HEK293 (cell line): Measurements from ENCODE around the gene FBXW2.

Experiments
- FEZF1 ChIP-seq: fragments of 450-650 bp; formaldehyde crosslinking; IDR thresholded peaks from 2 replicates; pipeline ENCODE4 v1.5.1; 2016; ENCODE audit warnings: missing biosample characterization, missing genetic modification characterization
- GFI1B ChIP-seq: fragments of 450-650 bp; formaldehyde crosslinking; IDR thresholded peaks from 2 replicates; pipeline ENCODE4 v1.5.1; 2016; ENCODE audit warnings: missing biosample characterization, missing genetic modification characterization
- KLF16 ChIP-seq: fragments of 450-650 bp; formaldehyde crosslinking; IDR thresholded peaks from 2 replicates; pipeline ENCODE4 v1.5.1; 2017; ENCODE audit warnings: missing biosample characterization, missing genetic modification characterization
- MYNN ChIP-seq: fragments of 450-650 bp; formaldehyde crosslinking; IDR thresholded peaks from 2 replicates; pipeline ENCODE4 v1.5.1; 2016; ENCODE audit warnings: missing biosample characterization, missing genetic modification characterization, borderline replicate concordance
- SCRT1 ChIP-seq: fragments of 450-650 bp; formaldehyde crosslinking; IDR thresholded peaks from 2 replicates; pipeline ENCODE4 v1.5.1; 2016; ENCODE audit warnings: missing biosample characterization, missing genetic modification characterization, borderline replicate concordance
- SCRT2 ChIP-seq: fragments of 450-650 bp; formaldehyde crosslinking; IDR thresholded peaks from 2 replicates; pipeline ENCODE4 v1.5.1; 2016; ENCODE audit warnings: missing biosample characterization, missing genetic modification characterization
- SP3 ChIP-seq: fragments of 450-650 bp; formaldehyde crosslinking; IDR thresholded peaks from 2 replicates; pipeline ENCODE4 v1.5.1; 2016; ENCODE audit warnings: missing biosample characterization, missing genetic modification characterization
- SP7 ChIP-seq: fragments of 450-650 bp; formaldehyde crosslinking; IDR thresholded peaks from 2 replicates; pipeline ENCODE4 v1.5.1; 2016; ENCODE audit warnings: missing biosample characterization, missing genetic modification characterization
- YY1 ChIP-seq: fragments of 450-650 bp; formaldehyde crosslinking; IDR thresholded peaks from 2 replicates; pipeline ENCODE4 v1.5.1; 2018; ENCODE audit warnings: missing biosample characterization, missing genetic modification characterization
- ZNF121 ChIP-seq: fragments of 450-650 bp; formaldehyde crosslinking; IDR thresholded peaks from 2 replicates; pipeline ENCODE4 v1.5.1; 2016; ENCODE audit warnings: missing biosample characterization, missing genetic modification characterization
- ZNF132 ChIP-seq: fragments of 450-650 bp; formaldehyde crosslinking; IDR thresholded peaks from 2 replicates; pipeline ENCODE4 v1.5.1; 2017; ENCODE audit warnings: missing biosample characterization, missing genetic modification characterization, borderline replicate concordance
- ZNF19 ChIP-seq: fragments of 450-650 bp; formaldehyde crosslinking; IDR thresholded peaks from 2 replicates; pipeline ENCODE4; 2016; ENCODE audit warnings: missing biosample characterization, missing genetic modification characterization, low read depth
- ZNF266 ChIP-seq: fragments of 450-650 bp; formaldehyde crosslinking; IDR thresholded peaks from 2 replicates; pipeline ENCODE4 v1.5.1; 2016; ENCODE audit warnings: missing biosample characterization, missing genetic modification characterization, low read depth
- ZNF335 ChIP-seq: fragments of 450-650 bp; formaldehyde crosslinking; conservative IDR thresholded peaks from 2 replicates; pipeline ENCODE4 v1.5.1; 2016; ENCODE audit warnings: missing biosample characterization, missing genetic modification characterization
- ZNF37A ChIP-seq: fragments of 450-650 bp; IDR thresholded peaks from 2 replicates; pipeline ENCODE4 v1.5.1; 2018; ENCODE audit warnings: missing biosample characterization, missing genetic modification characterization
- ZNF404 ChIP-seq: fragments of 450-650 bp; formaldehyde crosslinking; IDR thresholded peaks from 2 replicates; pipeline ENCODE4 v1.5.1; 2017; ENCODE audit warnings: missing biosample characterization, missing genetic modification characterization
- ZNF423 ChIP-seq: fragments of 450-650 bp; formaldehyde crosslinking; IDR thresholded peaks from 2 replicates; pipeline ENCODE4 v1.5.1; 2016; ENCODE audit warnings: missing biosample characterization, missing genetic modification characterization
- ZNF426 ChIP-seq: fragments of 450-650 bp; formaldehyde crosslinking; IDR thresholded peaks from 2 replicates; pipeline ENCODE4 v1.5.1; 2017; ENCODE audit warnings: missing biosample characterization, missing genetic modification characterization, mild to moderate bottlenecking, inconsistent platforms, moderate library complexity
- ZNF433 ChIP-seq: fragments of 450-650 bp; formaldehyde crosslinking; IDR thresholded peaks from 2 replicates; pipeline ENCODE4 v1.5.1; 2016; ENCODE audit warnings: missing biosample characterization, missing genetic modification characterization, low read depth
- ZNF585B ChIP-seq: fragments of 450-650 bp; formaldehyde crosslinking; IDR thresholded peaks from 2 replicates; pipeline ENCODE4 v1.5.1; 2016; ENCODE audit warnings: missing biosample characterization, missing genetic modification characterization
- ZNF596 ChIP-seq: fragments of 450-650 bp; IDR thresholded peaks from 2 replicates; pipeline ENCODE4 v1.5.0; 2018; ENCODE audit warnings: missing biosample characterization, mild to moderate bottlenecking, missing genetic modification characterization, moderate library complexity
- ZNF677 ChIP-seq: fragments of 450-650 bp; IDR thresholded peaks from 2 replicates; pipeline ENCODE4 v1.5.0; 2018; ENCODE audit warnings: missing biosample characterization, mild to moderate bottlenecking, missing genetic modification characterization, moderate library complexity
- ZNF747 ChIP-seq: fragments of 450-650 bp; formaldehyde crosslinking; IDR thresholded peaks from 2 replicates; pipeline ENCODE4 v1.5.1; 2016; ENCODE audit warnings: missing biosample characterization, missing genetic modification characterization
- ZNF777 ChIP-seq: fragments of 450-650 bp; formaldehyde crosslinking; IDR thresholded peaks from 2 replicates; pipeline ENCODE4 v1.5.1; 2017; ENCODE audit warnings: missing biosample characterization, missing genetic modification characterization, borderline replicate concordance
- ZSCAN16 ChIP-seq: fragments of 450-650 bp; formaldehyde crosslinking; IDR thresholded peaks from 2 replicates; pipeline ENCODE4 v1.5.1; 2016; ENCODE audit warnings: missing biosample characterization, missing genetic modification characterization
- TF ChIP-seq, protein P1 (sequence below): fragments of 450-650 bp; formaldehyde crosslinking; conservative IDR thresholded peaks from 2 replicates; pipeline ENCODE4 v1.5.1; 2016; ENCODE audit warnings: low read depth, missing biosample characterization, missing genetic modification characterization
- TF ChIP-seq, protein P2 (sequence below): fragments of 450-650 bp; formaldehyde crosslinking; IDR thresholded peaks from 2 replicates; pipeline ENCODE4 v1.5.1; 2017; ENCODE audit warnings: missing biosample characterization, missing genetic modification characterization
- TF ChIP-seq, protein P3 (sequence below): fragments of 450-650 bp; formaldehyde crosslinking; IDR thresholded peaks from 2 replicates; pipeline ENCODE4 v1.5.1; 2016; ENCODE audit warnings: missing biosample characterization, missing genetic modification characterization
- TF ChIP-seq, protein P4 (sequence below): fragments of 450-650 bp; formaldehyde crosslinking; IDR thresholded peaks from 2 replicates; pipeline ENCODE4 v1.5.1; 2016; ENCODE audit warnings: missing biosample characterization, missing genetic modification characterization
- TF ChIP-seq, protein P5 (sequence below): fragments of 450-650 bp; formaldehyde crosslinking; optimal IDR thresholded peaks from 2 replicates; pipeline ENCODE3; 2016; ENCODE audit warnings: missing biosample characterization, mild to moderate bottlenecking, missing genetic modification characterization

Gene FBXW2

DNA sequence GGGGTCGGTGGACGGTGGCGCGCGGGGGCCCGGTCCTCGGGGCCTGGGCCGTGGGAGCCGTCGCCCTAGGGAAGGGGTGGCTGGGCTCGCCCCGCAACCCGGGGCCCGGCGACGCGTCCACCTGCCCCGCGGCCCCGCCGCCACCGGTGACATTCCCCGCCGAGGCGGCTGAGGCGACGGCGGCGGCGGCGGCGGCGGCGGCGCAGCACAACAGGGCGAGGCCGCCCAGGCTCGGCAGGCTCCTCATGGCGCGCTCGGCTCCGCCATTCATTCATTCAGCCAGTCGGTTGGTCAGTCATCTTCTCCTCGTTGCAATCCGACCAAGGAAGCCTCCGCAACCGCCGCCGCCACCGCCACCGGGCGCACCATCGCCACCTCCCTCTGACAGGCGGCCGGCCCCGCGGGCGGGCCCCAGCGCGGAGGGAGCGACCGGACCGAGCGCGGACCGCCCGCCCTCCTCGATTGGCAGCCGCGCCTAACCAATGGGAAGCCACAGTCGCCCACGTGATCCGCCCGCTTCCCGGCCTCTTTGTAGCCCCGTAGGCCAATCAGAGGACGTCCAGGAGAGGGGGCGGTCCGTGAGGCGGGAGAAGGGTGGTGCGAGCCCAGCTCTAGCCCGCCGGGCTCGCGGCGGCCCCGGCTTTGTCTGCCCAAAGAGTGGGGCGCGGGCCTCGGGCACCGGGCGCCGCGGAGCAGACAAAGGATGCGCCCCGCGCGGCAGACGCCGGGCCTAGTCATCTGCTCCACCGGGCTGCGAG is 78.9 kb downstream of the FBXW2 start, which contains the start of gene MEGF9 (continued):
- no peak for TF ChIP-seq YY1 (tag by site-specific recombination)
- TF ChIP-seq ZNF677 (tag by site-specific recombination) = no peak
- no peak for TF ChIP-seq ZNF777 (tag by site-specific recombination)
- TF ChIP-seq GFI1B = no peak
- TF ChIP-seq ZNF596 (tag by site-specific recombination) = no peak
- TF ChIP-seq ZNF747 (tag by site-specific recombination) = no peak
- TF ChIP-seq ZNF266 (tag by site-specific recombination) = no peak
- TF ChIP-seq, protein P1, sequence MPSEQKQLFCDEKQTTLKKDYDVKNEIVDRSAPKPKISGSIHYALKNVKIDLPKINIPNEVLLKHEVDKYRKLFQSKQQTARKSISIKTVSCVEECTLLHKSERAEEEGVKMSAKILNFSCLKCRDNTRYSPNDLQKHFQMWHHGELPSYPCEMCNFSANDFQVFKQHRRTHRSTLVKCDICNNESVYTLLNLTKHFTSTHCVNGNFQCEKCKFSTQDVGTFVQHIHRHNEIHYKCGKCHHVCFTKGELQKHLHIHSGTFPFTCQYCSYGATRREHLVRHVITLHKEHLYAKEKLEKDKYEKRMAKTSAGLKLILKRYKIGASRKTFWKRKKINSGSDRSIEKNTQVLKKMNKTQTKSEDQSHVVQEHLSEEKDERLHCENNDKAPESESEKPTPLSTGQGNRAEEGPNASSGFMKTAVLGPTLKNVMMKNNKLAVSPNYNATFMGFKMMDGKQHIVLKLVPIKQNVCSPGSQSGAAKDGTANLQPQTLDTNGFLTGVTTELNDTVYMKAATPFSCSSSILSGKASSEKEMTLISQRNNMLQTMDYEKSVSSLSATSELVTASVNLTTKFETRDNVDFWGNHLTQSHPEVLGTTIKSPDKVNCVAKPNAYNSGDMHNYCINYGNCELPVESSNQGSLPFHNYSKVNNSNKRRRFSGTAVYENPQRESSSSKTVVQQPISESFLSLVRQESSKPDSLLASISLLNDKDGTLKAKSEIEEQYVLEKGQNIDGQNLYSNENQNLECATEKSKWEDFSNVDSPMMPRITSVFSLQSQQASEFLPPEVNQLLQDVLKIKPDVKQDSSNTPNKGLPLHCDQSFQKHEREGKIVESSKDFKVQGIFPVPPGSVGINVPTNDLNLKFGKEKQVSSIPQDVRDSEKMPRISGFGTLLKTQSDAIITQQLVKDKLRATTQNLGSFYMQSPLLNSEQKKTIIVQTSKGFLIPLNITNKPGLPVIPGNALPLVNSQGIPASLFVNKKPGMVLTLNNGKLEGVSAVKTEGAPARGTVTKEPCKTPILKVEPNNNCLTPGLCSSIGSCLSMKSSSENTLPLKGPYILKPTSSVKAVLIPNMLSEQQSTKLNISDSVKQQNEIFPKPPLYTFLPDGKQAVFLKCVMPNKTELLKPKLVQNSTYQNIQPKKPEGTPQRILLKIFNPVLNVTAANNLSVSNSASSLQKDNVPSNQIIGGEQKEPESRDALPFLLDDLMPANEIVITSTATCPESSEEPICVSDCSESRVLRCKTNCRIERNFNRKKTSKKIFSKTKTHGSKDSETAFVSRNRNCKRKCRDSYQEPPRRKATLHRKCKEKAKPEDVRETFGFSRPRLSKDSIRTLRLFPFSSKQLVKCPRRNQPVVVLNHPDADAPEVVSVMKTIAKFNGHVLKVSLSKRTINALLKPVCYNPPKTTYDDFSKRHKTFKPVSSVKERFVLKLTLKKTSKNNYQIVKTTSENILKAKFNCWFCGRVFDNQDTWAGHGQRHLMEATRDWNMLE (tag by site-specific recombination) = no peak
- TF ChIP-seq ZNF426 (tag by site-specific recombination) = no peak
- TF ChIP-seq ZNF19 (tag by site-specific recombination) = no peak
- no peak for TF ChIP-seq ZNF423 (tag by site-specific recombination)
- TF ChIP-seq ZNF585B = no peak
- TF ChIP-seq ZNF404 (tag by site-specific recombination) = no peak
- TF ChIP-seq, protein P2, sequence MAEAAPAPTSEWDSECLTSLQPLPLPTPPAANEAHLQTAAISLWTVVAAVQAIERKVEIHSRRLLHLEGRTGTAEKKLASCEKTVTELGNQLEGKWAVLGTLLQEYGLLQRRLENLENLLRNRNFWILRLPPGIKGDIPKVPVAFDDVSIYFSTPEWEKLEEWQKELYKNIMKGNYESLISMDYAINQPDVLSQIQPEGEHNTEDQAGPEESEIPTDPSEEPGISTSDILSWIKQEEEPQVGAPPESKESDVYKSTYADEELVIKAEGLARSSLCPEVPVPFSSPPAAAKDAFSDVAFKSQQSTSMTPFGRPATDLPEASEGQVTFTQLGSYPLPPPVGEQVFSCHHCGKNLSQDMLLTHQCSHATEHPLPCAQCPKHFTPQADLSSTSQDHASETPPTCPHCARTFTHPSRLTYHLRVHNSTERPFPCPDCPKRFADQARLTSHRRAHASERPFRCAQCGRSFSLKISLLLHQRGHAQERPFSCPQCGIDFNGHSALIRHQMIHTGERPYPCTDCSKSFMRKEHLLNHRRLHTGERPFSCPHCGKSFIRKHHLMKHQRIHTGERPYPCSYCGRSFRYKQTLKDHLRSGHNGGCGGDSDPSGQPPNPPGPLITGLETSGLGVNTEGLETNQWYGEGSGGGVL = no peak
- TF ChIP-seq MYNN (tag by site-specific recombination) = no peak
- TF ChIP-seq, protein P3, sequence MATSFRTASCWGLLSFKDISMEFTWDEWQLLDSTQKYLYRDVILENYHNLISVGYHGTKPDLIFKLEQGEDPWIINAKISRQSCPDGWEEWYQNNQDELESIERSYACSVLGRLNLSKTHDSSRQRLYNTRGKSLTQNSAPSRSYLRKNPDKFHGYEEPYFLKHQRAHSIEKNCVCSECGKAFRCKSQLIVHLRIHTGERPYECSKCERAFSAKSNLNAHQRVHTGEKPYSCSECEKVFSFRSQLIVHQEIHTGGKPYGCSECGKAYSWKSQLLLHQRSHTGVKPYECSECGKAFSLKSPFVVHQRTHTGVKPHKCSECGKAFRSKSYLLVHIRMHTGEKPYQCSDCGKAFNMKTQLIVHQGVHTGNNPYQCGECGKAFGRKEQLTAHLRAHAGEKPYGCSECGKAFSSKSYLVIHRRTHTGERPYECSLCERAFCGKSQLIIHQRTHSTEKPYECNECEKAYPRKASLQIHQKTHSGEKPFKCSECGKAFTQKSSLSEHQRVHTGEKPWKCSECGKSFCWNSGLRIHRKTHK (tag by site-specific recombination) = no peak
- peak; percentile 29; the same call in 1 of the 2 replicates for TF ChIP-seq SP7 (tag by site-specific recombination)
- no peak for TF ChIP-seq SCRT2 (tag by site-specific recombination)
- no peak for TF ChIP-seq ZNF132 (tag by site-specific recombination)
- no peak for TF ChIP-seq ZNF37A (tag by site-specific recombination)
- TF ChIP-seq SP3 = peak; percentile 79
- 0 out of 2 replicates have a peak, but pooled peaks have one; percentile 30 for TF ChIP-seq ZSCAN16 (tag by site-specific recombination)
- no peak for TF ChIP-seq FEZF1
- no peak for TF ChIP-seq KLF16 (tag by site-specific recombination)
- TF ChIP-seq ZNF121 (tag by site-specific recombination) = no peak
- no peak for TF ChIP-seq SCRT1
- TF ChIP-seq, protein P4, sequence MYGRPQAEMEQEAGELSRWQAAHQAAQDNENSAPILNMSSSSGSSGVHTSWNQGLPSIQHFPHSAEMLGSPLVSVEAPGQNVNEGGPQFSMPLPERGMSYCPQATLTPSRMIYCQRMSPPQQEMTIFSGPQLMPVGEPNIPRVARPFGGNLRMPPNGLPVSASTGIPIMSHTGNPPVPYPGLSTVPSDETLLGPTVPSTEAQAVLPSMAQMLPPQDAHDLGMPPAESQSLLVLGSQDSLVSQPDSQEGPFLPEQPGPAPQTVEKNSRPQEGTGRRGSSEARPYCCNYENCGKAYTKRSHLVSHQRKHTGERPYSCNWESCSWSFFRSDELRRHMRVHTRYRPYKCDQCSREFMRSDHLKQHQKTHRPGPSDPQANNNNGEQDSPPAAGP (tag by site-specific recombination) = no peak
- no peak for TF ChIP-seq ZNF433 (tag by site-specific recombination)
- TF ChIP-seq, protein P5, sequence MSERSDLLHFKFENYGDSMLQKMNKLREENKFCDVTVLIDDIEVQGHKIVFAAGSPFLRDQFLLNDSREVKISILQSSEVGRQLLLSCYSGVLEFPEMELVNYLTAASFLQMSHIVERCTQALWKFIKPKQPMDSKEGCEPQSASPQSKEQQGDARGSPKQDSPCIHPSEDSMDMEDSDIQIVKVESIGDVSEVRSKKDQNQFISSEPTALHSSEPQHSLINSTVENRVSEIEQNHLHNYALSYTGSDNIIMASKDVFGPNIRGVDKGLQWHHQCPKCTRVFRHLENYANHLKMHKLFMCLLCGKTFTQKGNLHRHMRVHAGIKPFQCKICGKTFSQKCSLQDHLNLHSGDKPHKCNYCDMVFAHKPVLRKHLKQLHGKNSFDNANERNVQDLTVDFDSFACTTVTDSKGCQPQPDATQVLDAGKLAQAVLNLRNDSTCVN (tag by site-specific recombination) = peak; percentile 88
- TF ChIP-seq ZNF335 (tag by site-specific recombination) = no peak
